Astrocyte of the spinal cord (primary cell): Measurements from ENCODE around the gene SZT2.

ENCODE experiments used
- DNase-seq: peaks from one replicate; pipeline ENCODE4 v3.0.0; 2011; ENCODE audit warnings: low read depth, low spot score
- H3K4me3 ChIP-seq: 2 replicates; pipeline ENCODE4 v1.5.1; 2011; ENCODE audit warnings: low read depth, mild to moderate bottlenecking, low read length, moderate library complexity
- in situ Hi-C: cut with HindIII; loops from 2 replicates; pipeline ENCODE4 v1.10.0; 2017; ENCODE audit warnings: low sequenced_read_pairs
- TF ChIP-seq, protein P1 (sequence below): IDR thresholded peaks from 2 replicates; pipeline ENCODE4 v1.5.1; 2012; ENCODE audit warnings: low read depth, mild to moderate bottlenecking, low read length, inconsistent platforms

The SZT2 gene

DNA sequence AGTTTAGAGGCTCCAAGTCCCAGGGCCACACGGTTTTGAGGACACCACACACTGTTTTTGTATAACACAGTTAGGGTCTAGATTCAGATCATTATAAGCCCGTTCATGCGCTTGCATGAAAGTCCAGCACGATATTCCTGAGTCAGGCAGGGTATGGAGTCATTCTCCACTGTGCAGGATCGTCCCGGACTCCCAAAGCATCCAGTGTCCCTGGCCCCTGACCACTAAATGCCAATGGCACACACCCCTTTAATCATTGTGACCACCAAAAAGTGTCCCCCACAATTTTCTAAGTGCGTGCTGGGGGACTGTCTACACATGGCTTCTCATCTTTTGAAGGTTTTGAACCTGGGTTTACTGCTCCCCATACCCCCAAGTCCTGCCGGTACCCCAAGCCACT, 113.8 kb downstream of the SZT2 start:
- no peak overlapping the region for H3K4me3 ChIP-seq
- no peak for DNase-seq
- TF ChIP-seq, protein P1, sequence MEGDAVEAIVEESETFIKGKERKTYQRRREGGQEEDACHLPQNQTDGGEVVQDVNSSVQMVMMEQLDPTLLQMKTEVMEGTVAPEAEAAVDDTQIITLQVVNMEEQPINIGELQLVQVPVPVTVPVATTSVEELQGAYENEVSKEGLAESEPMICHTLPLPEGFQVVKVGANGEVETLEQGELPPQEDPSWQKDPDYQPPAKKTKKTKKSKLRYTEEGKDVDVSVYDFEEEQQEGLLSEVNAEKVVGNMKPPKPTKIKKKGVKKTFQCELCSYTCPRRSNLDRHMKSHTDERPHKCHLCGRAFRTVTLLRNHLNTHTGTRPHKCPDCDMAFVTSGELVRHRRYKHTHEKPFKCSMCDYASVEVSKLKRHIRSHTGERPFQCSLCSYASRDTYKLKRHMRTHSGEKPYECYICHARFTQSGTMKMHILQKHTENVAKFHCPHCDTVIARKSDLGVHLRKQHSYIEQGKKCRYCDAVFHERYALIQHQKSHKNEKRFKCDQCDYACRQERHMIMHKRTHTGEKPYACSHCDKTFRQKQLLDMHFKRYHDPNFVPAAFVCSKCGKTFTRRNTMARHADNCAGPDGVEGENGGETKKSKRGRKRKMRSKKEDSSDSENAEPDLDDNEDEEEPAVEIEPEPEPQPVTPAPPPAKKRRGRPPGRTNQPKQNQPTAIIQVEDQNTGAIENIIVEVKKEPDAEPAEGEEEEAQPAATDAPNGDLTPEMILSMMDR, result no peak
- in situ Hi-C loops, result no loop called here
